CD14-positive monocyte (primary cell): ENCODE results near the gene ITPA. TPM values are rescaled to one million over a fixed set of nuclear protein-coding genes. Genes with fewer than 3 reads are reported as not detected.

Experiments
- DNase-seq, 3 donors: peaks; one replicate each; pipeline ENCODE4 v3.0.0-alpha.2; 2011 to 2022
- H2AFZ ChIP-seq: 2 replicates; pipeline ENCODE4 v1.6.0; 2012; ENCODE audit warnings: mild to moderate bottlenecking, low read depth, low read length, inconsistent platforms; ENCODE audit not compliant: insufficient read depth, poor library complexity, severe bottlenecking
- H3K27ac ChIP-seq, 2 donors: 1 replicate in 1 of 2; 2 replicates in 1 of 2; pipeline ENCODE4 v1.5.1; 2012 to 2013; ENCODE audit warnings: low read length in 2 of 2, control low read depth in 1 of 2, inconsistent platforms in 1 of 2, low read depth in 1 of 2, mild to moderate bottlenecking in 1 of 2
- H3K27me3 ChIP-seq, 2 donors: one replicate each; pipeline versions ENCODE4 v1.6.0 to v1.6.1; 2011 to 2013; ENCODE audit warnings: low read length in 2 of 2; ENCODE audit not compliant: control insufficient read depth in 2 of 2, insufficient read depth in 2 of 2
- H3K36me3 ChIP-seq, 2 donors: replicated peaks in 1 of 2; 1 replicate in 1 of 2; 2 replicates in 1 of 2; pipeline versions ENCODE4 v1.5.1 to v1.6.1; 2012 to 2013; ENCODE audit warnings: low read length in 2 of 2, control low read depth in 1 of 2, inconsistent platforms in 1 of 2, mild to moderate bottlenecking in 1 of 2; ENCODE audit not compliant: insufficient read depth in 2 of 2, control insufficient read depth in 1 of 2
- H3K4me1 ChIP-seq, 2 donors: 1 replicate in 1 of 2; 2 replicates in 1 of 2; pipeline versions ENCODE4 v1.5.1 to v1.6.1; 2012 to 2013; ENCODE audit warnings: low read length in 2 of 2, control low read depth in 1 of 2, inconsistent platforms in 1 of 2, mild to moderate bottlenecking in 1 of 2, moderate library complexity in 1 of 2; ENCODE audit not compliant: insufficient read depth in 2 of 2, control insufficient read depth in 1 of 2
- H3K4me2 ChIP-seq: replicated peaks from 2 replicates; pipeline ENCODE3; 2012; ENCODE audit warnings: low read length, moderate library complexity, mild to moderate bottlenecking; ENCODE audit not compliant: poor library complexity, severe bottlenecking; ENCODE audit errors: extremely low read depth
- H3K4me3 ChIP-seq, 3 experiments: fragments of 200-600 bp in 1 of 3; sonication (generic) in 1 of 3; replicated peaks in 1 of 3; 1 replicate in 2 of 3; 2 replicates in 1 of 3; pipeline ENCODE4 v1.5.1; 2011 to 2013; ENCODE audit warnings: low read length in 3 of 3, mild to moderate bottlenecking in 3 of 3, control low read depth in 2 of 3, low read depth in 2 of 3, inconsistent platforms in 1 of 3, moderate library complexity in 1 of 3
- H3K79me2 ChIP-seq: 2 replicates; pipeline ENCODE4 v1.6.0; 2012; ENCODE audit warnings: mild to moderate bottlenecking, control low read depth, inconsistent platforms, low read length, moderate library complexity; ENCODE audit not compliant: insufficient read depth
- H3K9ac ChIP-seq: 2 replicates; pipeline ENCODE4 v1.6.0; 2017; ENCODE audit warnings: low read length, mild to moderate bottlenecking; ENCODE audit not compliant: insufficient read depth, poor library complexity, severe bottlenecking
- H3K9me3 ChIP-seq, 2 donors: replicated peaks in 1 of 2; 1 replicate in 1 of 2; 2 replicates in 1 of 2; pipeline versions ENCODE4 v1.5.1 to v1.6.1; 2012 to 2013; ENCODE audit warnings: low read length in 2 of 2, control low read depth in 1 of 2; ENCODE audit not compliant: control insufficient read depth in 1 of 2, insufficient read depth in 1 of 2
- H4K20me1 ChIP-seq: 2 replicates; pipeline ENCODE4 v1.6.0; 2012; ENCODE audit warnings: mild to moderate bottlenecking, low read length, control low read depth, moderate library complexity; ENCODE audit not compliant: insufficient read depth
- H3K27ac Mint-ChIP-seq, 7 donors: one replicate each; pipeline ENCODE4 v1.8.0; 2020; ENCODE audit warnings: mild to moderate bottlenecking in 7 of 7, mixed read lengths in 7 of 7, moderate library complexity in 6 of 7, inconsistent platforms in 2 of 7
- H3K27me3 Mint-ChIP-seq, 3 donors: one replicate each; pipeline ENCODE4 v1.8.0; 2021 to 2022; ENCODE audit warnings: low read depth in 3 of 3, mild to moderate bottlenecking in 3 of 3, mixed read lengths in 3 of 3, moderate library complexity in 3 of 3, inconsistent platforms in 1 of 3
- H3K36me3 Mint-ChIP-seq, 2 donors: one replicate each; pipeline ENCODE4 v1.8.0; 2020; ENCODE audit warnings: mixed read lengths in 2 of 2, inconsistent platforms in 1 of 2, mild to moderate bottlenecking in 1 of 2
- H3K4me1 Mint-ChIP-seq: one replicate; pipeline ENCODE4 v1.8.0; 2020; ENCODE audit warnings: mild to moderate bottlenecking, mixed read lengths
- H3K4me3 Mint-ChIP-seq, 2 donors: one replicate each; pipeline ENCODE4 v1.8.0; 2020; ENCODE audit warnings: mild to moderate bottlenecking in 2 of 2, mixed read lengths in 2 of 2, moderate library complexity in 1 of 2
- H3K9me3 Mint-ChIP-seq, 7 donors: one replicate each; pipeline ENCODE4 v1.8.0; 2020 to 2022; ENCODE audit warnings: mixed read lengths in 7 of 7, mild to moderate bottlenecking in 6 of 7, moderate library complexity in 6 of 7, inconsistent platforms in 2 of 7
- WGBS: methylation state at CpG from one replicate; pipeline ENCODE4 v1.1.5; 2013; ENCODE audit warnings: missing lambda C conversion rate; ENCODE audit not compliant: insufficient coverage; 5-methylcytosine and 5-hydroxymethylcytosine counted together
- intact Hi-C, 2 donors: fragments of 100-400 bp; cut with micrococcal nuclease; formaldehyde crosslinking; loops; one replicate each; pipeline versions ENCODE4 v1.15.0 to v1.15.1; 2023
- polyA plus RNA-seq, 3 donors: library from polyadenylated mRNA; depleted of rRNA in 1 of 3; unstranded in 2 of 3; stranded (reverse) in 1 of 3; fragments of 300-500 nt in 2 of 3; fragments of >200 nt in 1 of 3; fragmentation: Illumina TruSeq in 2 of 3; gene quantifications; 1 replicate in 2 of 3; 2 replicates in 1 of 3; pipeline ENCODE4 v1.2.3, GENCODE V29; 2012 to 2021
- TF ChIP-seq, protein P1 (sequence below): fragments of 200-600 bp; IDR thresholded peaks from one replicate; pipeline ENCODE4 v1.8.0; 2022; ENCODE audit warnings: antibody characterized with exemption, mild to moderate bottlenecking

ITPA gene
- polyA plus RNA-seq, 3 donors = 39.5 to 62.8 (median 57.0) TPM

DNA sequence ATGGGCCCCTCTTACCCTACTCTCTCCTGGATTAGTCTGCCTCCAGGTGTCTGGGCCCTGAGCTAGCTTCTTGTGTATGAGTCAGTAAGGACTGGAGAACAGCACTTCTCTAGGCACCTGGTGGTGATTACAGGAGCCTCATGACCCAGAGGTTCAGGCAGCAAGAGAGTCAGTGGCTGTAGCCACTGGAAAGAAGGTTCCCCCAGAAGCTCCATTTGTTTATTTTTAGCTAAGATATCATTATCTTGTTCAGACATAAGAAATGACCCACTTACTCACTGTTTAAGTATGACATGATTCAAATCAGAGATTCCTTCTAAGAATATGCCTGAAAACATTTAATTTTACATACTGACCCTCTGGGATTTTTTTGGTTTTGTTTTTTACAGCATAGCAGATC is 53.3 kb downstream of the ITPA start:
- Mint-ChIP-seq H3K27me3 (no peaks in the 10 kb centered on the region), H3K9me3 (no peaks in the 10 kb centered on the region), H3K4me1 (no peaks in the 10 kb centered on the region), H3K27ac (no peak overlapping the region), H3K4me3 (no peak overlapping the region), H3K36me3 (peaks cover 62 to 90% of the 10 kb centered on the region in 2 donors)
- TF ChIP-seq, protein P1, sequence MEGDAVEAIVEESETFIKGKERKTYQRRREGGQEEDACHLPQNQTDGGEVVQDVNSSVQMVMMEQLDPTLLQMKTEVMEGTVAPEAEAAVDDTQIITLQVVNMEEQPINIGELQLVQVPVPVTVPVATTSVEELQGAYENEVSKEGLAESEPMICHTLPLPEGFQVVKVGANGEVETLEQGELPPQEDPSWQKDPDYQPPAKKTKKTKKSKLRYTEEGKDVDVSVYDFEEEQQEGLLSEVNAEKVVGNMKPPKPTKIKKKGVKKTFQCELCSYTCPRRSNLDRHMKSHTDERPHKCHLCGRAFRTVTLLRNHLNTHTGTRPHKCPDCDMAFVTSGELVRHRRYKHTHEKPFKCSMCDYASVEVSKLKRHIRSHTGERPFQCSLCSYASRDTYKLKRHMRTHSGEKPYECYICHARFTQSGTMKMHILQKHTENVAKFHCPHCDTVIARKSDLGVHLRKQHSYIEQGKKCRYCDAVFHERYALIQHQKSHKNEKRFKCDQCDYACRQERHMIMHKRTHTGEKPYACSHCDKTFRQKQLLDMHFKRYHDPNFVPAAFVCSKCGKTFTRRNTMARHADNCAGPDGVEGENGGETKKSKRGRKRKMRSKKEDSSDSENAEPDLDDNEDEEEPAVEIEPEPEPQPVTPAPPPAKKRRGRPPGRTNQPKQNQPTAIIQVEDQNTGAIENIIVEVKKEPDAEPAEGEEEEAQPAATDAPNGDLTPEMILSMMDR = no peak
- intact Hi-C loops = no loop called here
- Histone ChIP-seq H4K20me1 (no peaks in the 10 kb centered on the region), H3K4me3 (no peak overlapping the region), H3K4me2 (no peak overlapping the region), H2AFZ (no peak overlapping the region), H3K36me3 (peaks cover 55 to 84% of the 10 kb centered on the region in 2 donors), H3K4me1 (no peaks in the 10 kb centered on the region), H3K79me2 (no peaks in the 10 kb centered on the region), H3K27ac (no peak overlapping the region), H3K27me3 (no peaks in the 10 kb centered on the region), H3K9me3 (no peaks in the 10 kb centered on the region), H3K9ac (no peak overlapping the region)
- no peak for DNase-seq

DNA sequence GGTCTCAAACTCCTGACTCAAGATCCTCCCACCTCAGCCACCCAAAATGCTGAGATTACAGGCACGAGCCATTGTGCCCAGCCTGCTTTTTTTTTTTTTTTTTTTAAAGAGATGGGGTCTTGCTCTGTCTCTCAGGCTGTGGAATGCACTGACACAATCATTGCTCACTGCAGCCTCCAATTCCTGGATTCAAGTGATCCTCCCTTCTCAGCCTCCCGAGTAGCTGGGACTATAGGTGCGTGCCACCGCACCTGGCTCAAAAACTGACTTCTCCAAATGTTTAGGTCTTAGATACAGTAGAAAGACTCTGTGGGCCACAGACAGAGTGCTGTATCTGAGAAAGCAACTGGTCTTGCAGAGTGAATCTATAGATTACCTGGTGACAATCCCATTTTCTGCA is 60.8 kb downstream of the ITPA start:
- H3K36me3 ChIP-seq = peaks cover 42 to 69% of the 10 kb centered on the region in 2 donors
- H3K4me1 ChIP-seq = no peaks in the 10 kb centered on the region
- H3K9me3 ChIP-seq = no peaks in the 10 kb centered on the region
- H3K27ac Mint-ChIP-seq = no peak overlapping the region
- peaks cover 55 to 89% of the 10 kb centered on the region in 2 donors for H3K36me3 Mint-ChIP-seq
- no peak for DNase-seq
- no peak overlapping the region for H3K9ac ChIP-seq
- no peak overlapping the region for H3K27ac ChIP-seq
- H3K79me2 ChIP-seq = no peaks in the 10 kb centered on the region
- WGBS = 100% methylated on average over 2 of the region's 4 CpGs
- no peak overlapping the region for H2AFZ ChIP-seq
- intact Hi-C loops = no loop called here
- H3K4me3 ChIP-seq = no peak overlapping the region
- H3K27me3 Mint-ChIP-seq = no peaks in the 10 kb centered on the region
- no peaks in the 10 kb centered on the region for H4K20me1 ChIP-seq
- no peaks in the 10 kb centered on the region for H3K9me3 Mint-ChIP-seq
- no peak overlapping the region for H3K4me2 ChIP-seq
- no peak overlapping the region for H3K4me3 Mint-ChIP-seq
- TF ChIP-seq, protein P1 = no peak
- no peaks in the 10 kb centered on the region for H3K27me3 ChIP-seq
- H3K4me1 Mint-ChIP-seq = no peaks in the 10 kb centered on the region
